ENCODE results near the gene SULT2B1.
"Not testable (repeated sequence)": the region's sequence is repeated elsewhere in the genome, so short reads cannot be mapped to it uniquely, and the experiment has no call there.

The SULT2B1 gene

DNA sequence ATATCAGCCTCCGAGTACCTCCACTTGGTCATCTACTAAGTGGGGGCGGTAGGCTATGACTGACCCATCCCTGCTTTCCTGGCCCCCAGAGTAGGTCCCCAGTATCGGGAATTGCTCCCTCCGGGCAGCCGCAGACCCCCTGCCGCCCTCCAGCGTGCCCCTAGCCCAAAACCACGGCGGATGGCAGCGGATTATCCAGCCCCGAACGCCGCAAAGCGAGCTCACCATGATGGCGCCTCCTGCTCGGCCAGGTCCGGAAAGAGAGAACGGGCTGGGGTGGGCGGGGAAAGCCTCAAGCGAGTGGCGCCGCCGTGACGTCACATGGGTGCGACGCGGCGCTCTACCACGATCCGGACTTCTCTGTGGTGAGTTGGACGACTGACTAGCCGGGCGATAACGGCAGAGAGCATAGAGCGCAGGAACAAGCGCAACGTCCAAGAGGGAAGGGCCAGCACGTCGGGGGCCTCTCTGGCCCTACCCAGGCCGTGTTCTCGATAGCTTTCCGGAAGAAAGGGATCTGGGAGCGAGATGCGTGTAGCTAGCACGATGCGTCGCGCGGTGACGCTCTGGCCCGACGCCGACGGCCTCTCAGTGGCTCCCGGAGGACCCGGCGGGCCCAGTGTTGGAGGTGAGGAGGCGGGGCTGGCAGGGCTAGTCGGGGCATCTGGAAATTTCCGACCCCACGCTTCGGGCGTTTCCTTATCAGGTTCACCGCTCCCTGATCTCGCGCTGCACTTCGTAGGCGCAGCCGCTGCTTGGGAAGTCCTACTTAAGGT lies 67.1 kb downstream of the SULT2B1 start, which contains the start of the genes RPL18 and SPHK2:
RPL18 (minus strand) TSS at position 263 of the 776 bp plus-strand sequence; CDS start at position 228, 35 bp downstream.
SPHK2 (plus strand) TSS at position 591 of the 776 bp plus-strand sequence. CDS start 1,009 bp downstream, outside the sequence.
- peak; percentile 90 to 94 for DNase-seq (ENCODE audit: low read depth in 2 of 2)

DNA sequence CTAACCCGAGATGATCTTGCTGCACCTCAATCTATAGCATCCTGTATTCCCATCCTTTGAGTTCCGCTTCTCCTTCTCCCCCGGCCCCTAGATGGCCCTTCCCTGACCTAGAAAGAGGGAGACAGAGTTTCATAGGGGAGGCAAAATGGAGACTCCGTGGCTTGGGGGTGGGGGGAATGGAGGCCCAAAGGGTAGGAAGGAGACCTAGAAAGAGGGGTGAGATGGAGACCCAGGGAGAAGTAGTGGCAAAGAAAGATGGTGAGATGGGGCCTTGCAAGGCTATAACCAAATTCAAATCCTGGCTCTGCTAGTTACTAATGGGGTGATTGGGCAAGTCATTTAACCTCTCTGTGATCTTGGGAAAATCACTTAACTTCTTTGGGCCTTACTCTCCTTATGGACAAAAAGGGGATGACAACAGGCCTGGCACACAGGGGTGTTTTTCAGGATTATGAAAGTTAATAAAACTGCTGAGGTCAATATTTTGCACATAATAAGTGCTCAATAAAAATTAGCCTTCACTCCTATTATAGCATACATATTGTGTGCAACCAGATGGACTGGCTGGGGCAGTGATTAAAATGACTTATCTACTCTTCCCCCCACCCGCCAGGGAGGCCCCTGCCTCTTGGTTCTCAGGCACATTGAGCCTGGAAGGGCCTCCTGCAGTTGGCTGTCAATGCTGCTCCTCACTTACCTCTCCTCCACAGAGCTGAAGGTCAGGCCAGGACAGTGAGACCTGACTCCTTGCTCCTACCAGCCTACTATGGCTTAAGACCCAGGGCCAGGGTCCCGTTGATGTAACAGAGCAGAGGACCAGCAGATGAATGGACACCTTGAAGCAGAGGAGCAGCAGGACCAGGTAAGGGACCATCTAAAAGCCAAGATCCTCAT lies 68.0 kb downstream of the SULT2B1 start:
- DNase-seq (ENCODE audit: low read depth in 2 of 2) = no peak

DNA sequence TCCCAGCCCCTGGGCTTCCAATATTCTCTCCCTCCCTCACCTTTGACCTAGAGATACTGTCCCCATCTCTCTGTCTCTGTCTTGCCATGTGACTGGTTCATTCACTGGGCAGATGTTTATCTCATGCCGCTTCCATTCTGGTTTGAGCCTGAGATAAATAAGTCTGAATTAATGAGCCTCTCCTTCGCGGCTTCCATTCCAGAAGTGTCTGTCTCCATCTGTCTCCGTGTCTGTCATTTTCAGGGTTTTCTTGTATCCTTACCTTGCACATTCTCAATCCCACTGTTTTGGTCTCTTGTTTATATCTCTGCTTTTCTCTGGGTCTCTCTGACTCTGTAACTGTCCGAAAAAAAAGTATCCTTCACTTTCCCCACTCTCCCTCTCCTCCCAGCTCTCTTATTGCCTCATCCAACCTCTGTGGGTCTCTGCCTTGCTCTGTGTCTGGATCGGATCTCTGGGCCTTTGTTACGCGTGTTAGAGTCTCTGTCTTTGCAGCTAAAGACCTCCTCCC lies 71.6 kb downstream of the SULT2B1 start:
- DNase-seq (ENCODE audit: low read depth in 2 of 2) = no peak

DNA sequence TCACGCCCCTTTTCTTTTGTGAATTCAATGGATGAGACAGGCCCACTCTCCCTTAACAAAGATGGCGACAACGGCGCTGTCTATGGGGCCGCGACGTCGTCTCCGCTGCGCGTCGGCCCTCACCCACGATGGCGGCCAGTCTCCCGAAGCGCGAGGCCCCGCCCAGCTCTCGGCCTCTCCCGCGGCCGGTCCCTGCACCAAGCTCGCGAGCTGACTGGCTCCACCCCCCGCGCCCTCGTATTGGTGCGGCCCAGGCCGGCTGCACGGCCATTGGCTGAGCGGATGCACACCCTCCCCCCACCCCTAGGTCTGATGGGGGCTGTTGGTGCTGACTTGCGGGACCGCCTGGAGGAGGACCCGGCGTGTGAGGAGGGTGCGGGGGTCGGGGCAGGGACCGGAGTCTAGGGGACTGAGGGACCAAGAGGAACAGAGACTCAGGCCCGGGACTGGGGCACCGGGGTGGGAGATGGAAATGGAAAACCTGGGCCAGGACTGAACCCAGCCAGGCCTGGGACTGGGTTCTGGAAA lies 72.2 kb downstream of the SULT2B1 start:
- peak; percentile 94 to 98 for DNase-seq (ENCODE audit: low read depth in 2 of 2)

DNA sequence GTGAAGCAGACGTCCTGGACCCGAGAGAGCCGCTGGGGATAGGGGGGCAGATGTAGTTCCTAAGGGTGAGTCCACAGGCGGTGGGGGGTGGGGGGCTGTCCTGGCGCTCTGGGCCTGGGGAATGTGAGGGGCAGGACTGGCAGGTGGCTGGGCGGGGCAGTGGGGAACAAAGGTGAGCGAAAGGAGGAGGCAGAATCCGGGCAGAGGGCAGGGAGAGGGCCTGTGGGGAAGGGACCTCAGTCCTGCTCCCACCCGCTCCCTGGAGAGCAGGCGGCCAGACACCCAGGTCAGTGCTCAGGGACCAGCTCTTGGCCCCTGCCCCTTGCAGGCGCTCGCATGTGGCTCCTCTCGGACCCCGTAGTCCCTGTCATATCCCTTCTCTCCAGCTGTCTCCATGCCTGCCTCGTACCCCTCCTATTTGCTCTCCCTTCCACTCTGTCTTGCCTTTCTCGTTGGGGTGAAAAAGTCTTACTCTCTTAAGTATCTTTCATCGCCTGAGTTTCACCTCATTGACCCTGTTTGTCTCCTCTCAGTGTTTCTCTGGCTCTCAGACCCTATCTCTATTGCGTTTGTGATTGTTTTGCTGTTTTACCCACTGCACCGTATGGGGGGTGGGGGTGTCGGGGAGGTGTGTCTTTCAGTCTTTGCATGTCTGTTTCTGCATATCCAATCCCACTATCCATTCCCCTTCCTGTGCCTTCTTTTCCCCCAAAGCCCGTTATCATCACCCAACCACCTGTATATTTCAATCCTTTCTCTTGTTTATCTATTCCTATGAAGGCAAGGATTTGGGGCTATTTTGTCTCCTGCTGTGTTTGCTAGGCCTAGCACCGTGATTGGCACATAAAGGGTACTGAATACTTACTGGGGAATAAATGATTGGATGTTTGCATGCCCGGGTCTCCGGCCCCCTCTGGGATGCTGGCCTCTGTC lies 73.1 kb downstream of the SULT2B1 start:
- DNase-seq (ENCODE audit: low read depth in 2 of 2) = no peak

DNA sequence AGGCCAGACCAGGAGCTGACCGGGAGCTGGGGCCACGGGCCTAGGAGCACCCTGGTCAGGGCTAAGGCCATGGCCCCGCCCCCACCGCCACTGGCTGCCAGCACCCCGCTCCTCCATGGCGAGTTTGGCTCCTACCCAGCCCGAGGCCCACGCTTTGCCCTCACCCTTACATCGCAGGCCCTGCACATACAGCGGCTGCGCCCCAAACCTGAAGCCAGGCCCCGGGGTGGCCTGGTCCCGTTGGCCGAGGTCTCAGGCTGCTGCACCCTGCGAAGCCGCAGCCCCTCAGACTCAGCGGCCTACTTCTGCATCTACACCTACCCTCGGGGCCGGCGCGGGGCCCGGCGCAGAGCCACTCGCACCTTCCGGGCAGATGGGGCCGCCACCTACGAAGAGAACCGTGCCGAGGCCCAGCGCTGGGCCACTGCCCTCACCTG lies 73.9 kb downstream of the SULT2B1 start:
- no peak for DNase-seq (ENCODE audit: low read depth in 2 of 2)

DNA sequence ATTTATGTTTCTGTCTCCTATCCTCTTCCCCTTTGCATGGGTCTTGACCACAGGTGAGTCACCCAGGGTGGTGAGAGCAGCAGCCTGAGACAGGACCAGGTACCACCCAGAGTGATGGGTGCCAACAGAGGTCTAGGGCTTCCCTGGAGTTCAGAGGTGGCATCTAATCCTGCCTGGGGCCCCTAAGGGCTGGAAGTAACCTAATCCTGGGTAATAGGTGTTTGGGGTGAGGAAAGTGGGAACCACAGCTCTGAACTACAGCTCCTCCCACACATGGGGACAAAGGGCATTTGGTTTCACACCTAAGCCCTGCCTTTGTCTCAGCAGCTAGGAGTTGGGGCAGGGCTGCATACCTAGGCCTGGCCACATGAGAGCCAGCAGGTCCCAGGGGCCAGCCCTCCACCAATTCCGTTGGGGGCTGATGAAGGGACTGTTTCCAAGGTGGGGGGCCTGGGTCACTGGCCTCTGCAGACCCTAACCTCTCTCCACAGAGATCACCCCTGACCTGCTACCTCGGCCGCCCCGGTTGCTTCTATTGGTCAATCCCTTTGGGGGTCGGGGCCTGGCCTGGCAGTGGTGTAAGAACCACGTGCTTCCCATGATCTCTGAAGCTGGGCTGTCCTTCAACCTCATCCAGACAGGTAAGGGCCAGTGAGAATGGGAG lies 75.4 kb downstream of the SULT2B1 start:
- DNase-seq (ENCODE audit: low read depth in 2 of 2) = no peak

DNA sequence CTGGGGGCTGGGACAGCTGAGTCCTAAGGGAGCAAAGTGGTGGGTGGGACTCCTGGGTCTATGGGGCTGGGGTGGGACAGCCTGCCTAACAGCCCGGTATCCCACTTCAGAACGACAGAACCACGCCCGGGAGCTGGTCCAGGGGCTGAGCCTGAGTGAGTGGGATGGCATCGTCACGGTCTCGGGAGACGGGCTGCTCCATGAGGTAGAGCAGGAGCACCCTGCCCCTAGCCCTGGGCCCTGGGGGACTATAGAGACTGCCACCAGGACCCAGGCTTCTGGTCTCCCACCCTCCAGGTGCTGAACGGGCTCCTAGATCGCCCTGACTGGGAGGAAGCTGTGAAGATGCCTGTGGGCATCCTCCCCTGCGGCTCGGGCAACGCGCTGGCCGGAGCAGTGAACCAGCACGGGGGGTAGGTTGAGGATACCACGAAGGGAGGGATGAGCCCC lies 75.9 kb downstream of the SULT2B1 start:
- DNase-seq (ENCODE audit: low read depth in 2 of 2) = no peak

DNA sequence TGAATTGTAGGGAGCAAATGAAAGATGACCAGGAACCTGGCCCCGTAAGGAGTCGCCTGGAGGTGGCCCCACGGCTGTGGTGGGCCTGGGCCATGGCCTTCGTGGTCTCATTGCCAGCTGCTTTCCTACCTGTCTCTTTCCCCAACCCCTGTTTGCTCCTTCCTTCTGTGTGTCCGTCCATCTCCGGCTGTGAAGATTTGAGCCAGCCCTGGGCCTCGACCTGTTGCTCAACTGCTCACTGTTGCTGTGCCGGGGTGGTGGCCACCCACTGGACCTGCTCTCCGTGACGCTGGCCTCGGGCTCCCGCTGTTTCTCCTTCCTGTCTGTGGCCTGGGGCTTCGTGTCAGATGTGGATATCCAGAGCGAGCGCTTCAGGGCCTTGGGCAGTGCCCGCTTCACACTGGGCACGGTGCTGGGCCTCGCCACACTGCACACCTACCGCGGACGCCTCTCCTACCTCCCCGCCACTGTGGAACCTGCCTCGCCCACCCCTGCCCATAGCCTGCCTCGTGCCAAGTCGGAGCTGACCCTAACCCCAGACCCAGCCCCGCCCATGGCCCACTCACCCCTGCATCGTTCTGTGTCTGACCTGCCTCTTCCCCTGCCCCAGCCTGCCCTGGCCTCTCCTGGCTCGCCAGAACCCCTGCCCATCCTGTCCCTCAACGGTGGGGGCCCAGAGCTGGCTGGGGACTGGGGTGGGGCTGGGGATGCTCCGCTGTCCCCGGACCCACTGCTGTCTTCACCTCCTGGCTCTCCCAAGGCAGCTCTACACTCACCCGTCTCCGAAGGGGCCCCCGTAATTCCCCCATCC lies 76.7 kb downstream of the SULT2B1 start:
- DNase-seq (ENCODE audit: low read depth in 2 of 2) = no peak

DNA sequence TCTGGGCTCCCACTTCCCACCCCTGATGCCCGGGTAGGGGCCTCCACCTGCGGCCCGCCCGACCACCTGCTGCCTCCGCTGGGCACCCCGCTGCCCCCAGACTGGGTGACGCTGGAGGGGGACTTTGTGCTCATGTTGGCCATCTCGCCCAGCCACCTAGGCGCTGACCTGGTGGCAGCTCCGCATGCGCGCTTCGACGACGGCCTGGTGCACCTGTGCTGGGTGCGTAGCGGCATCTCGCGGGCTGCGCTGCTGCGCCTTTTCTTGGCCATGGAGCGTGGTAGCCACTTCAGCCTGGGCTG lies 77.3 kb downstream of the SULT2B1 start:
- no peak for DNase-seq (ENCODE audit: low read depth in 2 of 2)

DNA sequence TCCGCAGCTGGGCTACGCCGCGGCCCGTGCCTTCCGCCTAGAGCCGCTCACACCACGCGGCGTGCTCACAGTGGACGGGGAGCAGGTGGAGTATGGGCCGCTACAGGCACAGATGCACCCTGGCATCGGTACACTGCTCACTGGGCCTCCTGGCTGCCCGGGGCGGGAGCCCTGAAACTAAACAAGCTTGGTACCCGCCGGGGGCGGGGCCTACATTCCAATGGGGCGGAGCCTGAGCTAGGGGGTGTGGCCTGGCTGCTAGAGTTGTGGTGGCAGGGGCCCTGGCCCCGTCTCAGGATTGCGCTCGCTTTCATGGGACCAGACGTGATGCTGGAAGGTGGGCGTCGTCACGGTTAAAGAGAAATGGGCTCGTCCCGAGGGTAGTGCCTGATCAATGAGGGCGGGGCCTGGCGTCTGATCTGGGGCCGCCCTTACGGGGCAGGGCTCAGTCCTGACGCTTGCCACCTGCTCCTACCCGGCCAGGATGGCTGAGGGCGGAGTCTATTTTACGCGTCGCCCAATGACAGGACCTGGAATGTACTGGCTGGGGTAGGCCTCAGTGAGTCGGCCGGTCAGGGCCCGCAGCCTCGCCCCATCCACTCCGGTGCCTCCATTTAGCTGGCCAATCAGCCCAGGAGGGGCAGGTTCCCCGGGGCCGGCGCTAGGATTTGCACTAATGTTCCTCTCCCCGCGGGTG lies 77.8 kb downstream of the SULT2B1 start:
- no peak for DNase-seq (ENCODE audit: low read depth in 2 of 2)

DNA sequence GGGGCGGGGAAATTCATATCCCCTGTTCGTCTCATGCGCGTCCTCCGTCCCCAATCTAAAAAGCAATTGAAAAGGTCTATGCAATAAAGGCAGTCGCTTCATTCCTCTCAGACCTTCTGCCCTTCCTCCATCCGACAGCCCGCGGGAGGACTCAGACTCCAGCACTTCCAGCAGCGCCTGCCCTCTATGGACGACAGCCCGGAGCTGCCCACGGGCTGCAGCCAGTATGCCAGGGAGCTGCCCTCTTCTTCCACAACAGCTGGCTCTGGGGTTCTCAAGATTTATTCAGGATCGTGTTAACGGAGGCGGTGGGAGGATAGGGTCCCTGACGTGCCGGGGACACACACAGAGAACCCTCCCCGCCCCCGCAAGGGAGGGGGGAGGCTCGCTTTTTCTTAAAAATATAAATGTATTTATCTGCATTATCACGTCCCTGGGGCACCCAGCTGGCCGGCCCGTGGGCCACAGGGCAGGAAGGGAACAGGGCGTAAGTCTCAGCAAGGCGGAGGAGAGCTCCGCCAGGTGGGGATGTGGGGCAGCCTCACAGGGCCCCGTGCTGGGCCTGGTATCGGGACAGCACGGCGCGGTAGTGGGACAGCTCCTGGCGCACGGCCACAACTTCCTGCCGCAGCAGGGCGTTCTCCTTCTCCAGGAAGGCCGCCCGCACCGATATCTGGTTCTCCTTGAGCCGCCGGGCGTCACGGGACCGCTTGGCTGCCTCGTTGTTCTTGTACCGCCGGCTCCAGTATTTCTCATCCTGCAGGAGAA lies 78.5 kb downstream of the SULT2B1 start:
- DNase-seq (ENCODE audit: low read depth in 2 of 2) = no peak

DNA sequence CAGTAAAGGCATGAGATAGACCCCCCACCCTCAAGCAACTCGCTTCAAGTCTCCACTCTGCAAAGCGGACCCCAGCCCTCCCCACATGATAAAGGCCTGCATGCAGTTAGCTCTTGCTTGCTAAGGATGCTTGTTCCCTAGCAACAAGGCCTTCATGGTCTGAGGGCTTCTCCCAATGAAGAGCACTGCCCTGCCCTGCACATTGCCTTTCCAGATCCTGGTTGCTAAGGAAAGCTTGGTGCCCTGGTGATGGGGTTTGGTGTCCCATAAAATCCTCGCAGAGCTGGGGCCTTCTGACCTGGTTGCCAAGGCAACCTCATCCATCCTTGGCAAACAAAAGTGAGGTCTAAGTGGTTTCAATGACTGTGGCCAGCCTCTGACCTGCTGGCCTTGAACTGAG lies 79.3 kb downstream of the SULT2B1 start:
- DNase-seq (ENCODE audit: low read depth in 2 of 2) = no peak

DNA sequence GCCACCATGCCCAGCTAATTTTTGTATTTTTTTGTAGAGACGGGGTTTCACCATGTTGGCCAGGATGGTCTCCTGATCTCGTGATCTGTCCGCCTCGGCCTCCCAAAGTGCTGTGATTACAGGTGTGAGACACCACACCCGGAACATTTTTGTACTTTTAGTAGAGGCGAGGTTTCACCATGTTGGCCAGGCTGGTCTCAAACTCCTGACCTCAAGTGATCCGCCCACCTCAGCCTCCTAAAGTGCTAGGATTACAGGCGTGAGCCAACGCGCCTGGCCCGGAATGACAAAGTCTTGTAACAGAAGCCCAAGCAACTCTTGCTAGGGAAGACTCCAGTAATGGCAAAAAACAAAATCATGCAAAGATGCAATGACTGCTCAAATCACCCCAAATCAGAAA lies 80.3 kb downstream of the SULT2B1 start:
- not testable (repeated sequence) for DNase-seq (ENCODE audit: low read depth in 2 of 2)

DNA sequence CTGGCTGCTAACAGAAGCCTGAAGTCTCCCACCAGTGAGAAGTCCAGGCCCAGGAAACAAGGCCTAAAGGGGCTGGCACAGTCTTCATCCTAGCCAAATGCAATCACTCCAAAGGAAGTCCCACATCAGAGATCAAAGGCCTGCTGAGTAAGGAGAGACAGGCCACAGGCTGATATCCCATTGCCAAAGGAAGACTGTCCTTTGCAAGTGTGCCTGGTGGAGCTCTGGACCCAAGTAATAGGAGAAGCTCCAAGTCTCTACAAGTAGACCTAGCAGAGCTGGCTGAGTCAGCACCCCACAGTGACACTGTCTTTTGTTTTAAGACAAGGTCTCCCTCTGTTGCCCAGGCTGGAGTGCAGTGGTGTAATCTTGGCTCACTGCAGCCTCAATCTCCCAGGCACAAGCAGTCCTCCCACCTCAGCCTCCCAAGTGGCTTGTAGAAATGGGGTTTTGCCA lies 80.7 kb downstream of the SULT2B1 start:
- no peak for DNase-seq (ENCODE audit: low read depth in 2 of 2)

DNA sequence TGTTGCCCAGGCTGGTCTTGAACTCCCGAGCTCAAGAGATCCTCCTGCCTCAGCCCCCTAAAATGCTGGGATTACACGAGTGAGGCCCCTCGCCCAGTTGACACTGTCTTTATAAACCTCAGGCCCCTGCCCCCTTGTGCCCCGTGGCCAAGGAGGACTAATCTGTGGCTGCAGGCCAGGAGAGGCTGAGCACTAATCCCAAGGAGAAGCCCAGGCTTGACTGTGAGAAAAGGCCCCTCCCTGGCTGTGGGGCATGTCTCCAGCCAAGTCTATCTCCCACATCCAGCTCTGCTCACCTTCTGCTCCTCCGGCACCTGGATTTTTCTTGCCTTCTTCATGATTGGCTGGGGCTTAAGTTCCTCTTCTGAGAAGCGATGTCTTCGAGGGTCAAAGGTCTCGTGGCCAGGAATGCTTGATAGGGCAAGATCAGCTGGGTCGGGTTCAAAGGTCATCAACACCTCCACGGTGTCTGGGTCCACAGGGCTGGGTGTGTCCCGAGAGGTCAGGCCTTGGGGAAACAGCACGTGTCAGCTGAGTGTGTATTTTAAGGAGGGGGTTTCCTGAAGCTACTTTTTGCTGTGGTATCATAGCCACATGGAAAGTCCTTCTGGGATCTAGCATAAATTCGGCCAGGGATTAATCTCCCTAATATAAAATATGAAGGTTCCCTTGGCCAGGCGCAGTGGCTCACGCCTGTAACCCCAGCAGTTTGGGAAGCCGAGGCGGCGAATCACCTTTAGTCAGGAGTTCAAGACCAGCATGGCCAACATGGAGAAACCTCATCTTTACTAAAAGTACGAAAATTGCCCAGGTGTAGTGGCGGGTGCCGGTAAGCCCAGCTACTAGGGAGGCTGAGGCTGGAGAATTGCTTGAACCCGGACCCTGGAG lies 81.4 kb downstream of the SULT2B1 start:
- no peak for DNase-seq (ENCODE audit: low read depth in 2 of 2)

DNA sequence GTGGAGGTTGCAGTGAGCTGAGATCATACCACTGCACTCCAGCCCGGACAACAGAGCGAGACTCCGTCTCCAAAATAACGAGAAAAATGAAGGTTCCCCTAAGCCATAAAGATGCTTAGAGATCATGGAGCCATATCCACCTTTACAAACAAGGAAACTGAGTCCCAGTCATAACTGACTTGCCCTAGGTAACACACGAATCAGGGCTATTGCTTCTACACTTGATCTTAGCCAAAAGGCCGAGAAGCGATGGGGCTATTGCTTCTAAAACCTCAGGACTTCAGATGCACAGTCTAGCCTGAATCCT lies 82.0 kb downstream of the SULT2B1 start:
- DNase-seq (ENCODE audit: low read depth in 2 of 2) = no peak
